ENCODE data around the gene VIL1. TPM values are rescaled to one million over a fixed set of nuclear protein-coding genes. Genes with fewer than 3 reads are reported as not detected.

VIL1 gene
- total and polyA plus RNA-seq, 2 of the 13 experiments (the other 11 are each of a cell fraction or from before 2014, with no cell fraction given), result 287 to 301 TPM

GRCh38 chr2:218406949-218407618, 11.8 kb upstream of the VIL1 start (continued):
- TF ChIP-seq, protein P1, sequence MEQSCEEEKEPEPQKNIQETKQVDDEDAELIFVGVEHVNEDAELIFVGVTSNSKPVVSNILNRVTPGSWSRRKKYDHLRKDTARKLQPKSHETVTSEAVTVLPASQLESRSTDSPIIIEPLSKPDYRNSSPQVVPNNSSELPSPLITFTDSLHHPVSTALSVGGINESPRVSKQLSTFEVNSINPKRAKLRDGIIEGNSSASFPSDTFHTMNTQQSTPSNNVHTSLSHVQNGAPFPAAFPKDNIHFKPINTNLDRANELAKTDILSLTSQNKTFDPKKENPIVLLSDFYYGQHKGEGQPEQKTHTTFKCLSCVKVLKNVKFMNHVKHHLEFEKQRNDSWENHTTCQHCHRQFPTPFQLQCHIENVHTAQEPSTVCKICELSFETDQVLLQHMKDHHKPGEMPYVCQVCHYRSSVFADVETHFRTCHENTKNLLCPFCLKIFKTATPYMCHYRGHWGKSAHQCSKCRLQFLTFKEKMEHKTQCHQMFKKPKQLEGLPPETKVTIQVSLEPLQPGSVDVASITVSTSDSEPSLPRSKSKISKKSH (CRISPR knock-in tag; IDR thresholded peaks at IDR 0.05; ENCODE audit: borderline replicate concordance), result 0 out of 2 replicates have a peak, but pooled peaks have one; percentile 9
- TF ChIP-seq HOXA7 (CRISPR knock-in tag; IDR thresholded peaks at IDR 0.05) (no peak), SUZ12 (IDR thresholded peaks at IDR 0.05; ENCODE audit: low read depth, low read length) (no peak), TERF1 (CRISPR knock-in tag; IDR thresholded peaks at IDR 0.05) (no peak), CBFB (CRISPR knock-in tag; IDR thresholded peaks at IDR 0.05) (no peak; the same call in 1 of the 2 replicates), DMTF1 (CRISPR knock-in tag; IDR thresholded peaks at IDR 0.05) (no peak), HDAC2 (CRISPR knock-in tag; IDR thresholded peaks at IDR 0.05) (0 out of 2 replicates have a peak, but pooled peaks have one; percentile 30), NKX3-1 (CRISPR knock-in tag; IDR thresholded peaks at IDR 0.05) (no peak; the same call in 1 of the 2 replicates), KMT2A (CRISPR knock-in tag; IDR thresholded peaks at IDR 0.05) (no peak; the same call in 1 of the 2 replicates), PHF20 (CRISPR knock-in tag; IDR thresholded peaks at IDR 0.05) (no peak), MLXIP (CRISPR knock-in tag; IDR thresholded peaks at IDR 0.05; ENCODE audit: borderline replicate concordance) (no peak), MXD3 (CRISPR knock-in tag; IDR thresholded peaks at IDR 0.05) (no peak), ZNF790 (CRISPR knock-in tag; IDR thresholded peaks at IDR 0.05; ENCODE audit: borderline replicate concordance) (no peak), ZNF260 (CRISPR knock-in tag; IDR thresholded peaks at IDR 0.05; ENCODE audit: borderline replicate concordance, low read depth) (0 out of 2 replicates have a peak, but pooled peaks have one; percentile 1)
- TF ChIP-seq, protein P2, sequence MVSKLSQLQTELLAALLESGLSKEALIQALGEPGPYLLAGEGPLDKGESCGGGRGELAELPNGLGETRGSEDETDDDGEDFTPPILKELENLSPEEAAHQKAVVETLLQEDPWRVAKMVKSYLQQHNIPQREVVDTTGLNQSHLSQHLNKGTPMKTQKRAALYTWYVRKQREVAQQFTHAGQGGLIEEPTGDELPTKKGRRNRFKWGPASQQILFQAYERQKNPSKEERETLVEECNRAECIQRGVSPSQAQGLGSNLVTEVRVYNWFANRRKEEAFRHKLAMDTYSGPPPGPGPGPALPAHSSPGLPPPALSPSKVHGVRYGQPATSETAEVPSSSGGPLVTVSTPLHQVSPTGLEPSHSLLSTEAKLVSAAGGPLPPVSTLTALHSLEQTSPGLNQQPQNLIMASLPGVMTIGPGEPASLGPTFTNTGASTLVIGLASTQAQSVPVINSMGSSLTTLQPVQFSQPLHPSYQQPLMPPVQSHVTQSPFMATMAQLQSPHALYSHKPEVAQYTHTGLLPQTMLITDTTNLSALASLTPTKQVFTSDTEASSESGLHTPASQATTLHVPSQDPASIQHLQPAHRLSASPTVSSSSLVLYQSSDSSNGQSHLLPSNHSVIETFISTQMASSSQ (IDR thresholded peaks at IDR 0.05; ENCODE audit: low read depth), result no peak
- TF ChIP-seq, protein P2 (CRISPR knock-in tag; IDR thresholded peaks at IDR 0.05; ENCODE audit: borderline replicate concordance), result no peak

Measured in HepG2 (cell line).